ENCODE measurements around the gene KCNAB2. TPM values are rescaled to one million over a fixed set of nuclear protein-coding genes. Genes with fewer than 3 reads are reported as not detected.

The KCNAB2 gene
- total and polyA plus RNA-seq, 4 donors, result 1.8 to 5.9 (median 4.5) TPM

GRCh38 chr1:6110326-6110725, 64.6 kb downstream of the KCNAB2 start:
- no peak for TF ChIP-seq SP1 (IDR thresholded peaks at IDR 0.05)
- no peak for TF ChIP-seq HNF4G (IDR thresholded peaks at IDR 0.05)
- no peak for TF ChIP-seq FOXA1 (IDR thresholded peaks at IDR 0.05)
- TF ChIP-seq TAF1 (conservative IDR thresholded peaks at IDR 0.05), result no peak
- no peak for TF ChIP-seq EGR1 (IDR thresholded peaks at IDR 0.05; ENCODE audit: low read depth in 2 of 2)
- no peak for TF ChIP-seq FOXA2 (IDR thresholded peaks at IDR 0.05)
- TF ChIP-seq HNF4A (conservative IDR thresholded peaks at IDR 0.05), result no peak
- TF ChIP-seq MAX (IDR thresholded peaks at IDR 0.05), result no peak
- no peak for TF ChIP-seq NR2F2 (IDR thresholded peaks at IDR 0.05)
- no peak for TF ChIP-seq ATF3 (IDR thresholded peaks at IDR 0.05)
- TF ChIP-seq ZBTB33 (IDR thresholded peaks at IDR 0.05), result no peak
- no peak for TF ChIP-seq JUND (IDR thresholded peaks at IDR 0.05)
- no peak for TF ChIP-seq CTCF (IDR thresholded peaks at IDR 0.05; ENCODE audit: low read depth, low read length, missing input control)
- peaks cover 0 to under 1% (median 0%) of the 10 kb centered on the region in 4 donors for H3K9me3 ChIP-seq (ENCODE audit: control insufficient read depth in 4 of 4, low read length in 3 of 4)
- no peak overlapping the region for H3K4me3 ChIP-seq (ENCODE audit: low read depth in 1 of 3, low read length in 3 of 3)
- no peaks in the 10 kb centered on the region for H3K4me1 ChIP-seq (ENCODE audit: control insufficient read depth in 4 of 4, insufficient read depth in 4 of 4, low read length in 3 of 4)
- H3K27ac ChIP-seq (ENCODE audit: low read depth in 1 of 2, low read length in 2 of 2), result no peak overlapping the region
- 64% methylated on average over 15 of the region's 15 CpGs for WGBS
- no peak for DNase-seq (ENCODE audit: low spot score)
- no peaks in the 10 kb centered on the region for H3K36me3 ChIP-seq (ENCODE audit: control insufficient read depth in 4 of 4, insufficient read depth in 3 of 4, low read depth in 1 of 4, low read length in 3 of 4)
- no peak overlapping the region for H3K9ac ChIP-seq (ENCODE audit: low read depth in 1 of 2, low read length in 2 of 2)
- peaks cover 0 to 3% (median 0%) of the 10 kb centered on the region in 4 donors for H3K27me3 ChIP-seq (ENCODE audit: control insufficient read depth in 4 of 4, insufficient read depth in 4 of 4, low read length in 3 of 4)

- Histone ChIP-seq H3K27ac (ENCODE audit: low read depth in 1 of 2, low read length in 2 of 2) (no peak overlapping the region), H3K27me3 (ENCODE audit: control insufficient read depth in 4 of 4, insufficient read depth in 4 of 4, low read length in 3 of 4) (peaks cover 0 to 3% (median 0%) of the 10 kb centered on the region in 4 donors), H3K9ac (ENCODE audit: low read depth in 1 of 2, low read length in 2 of 2) (no peak overlapping the region), H3K36me3 (ENCODE audit: control insufficient read depth in 4 of 4, insufficient read depth in 3 of 4, low read depth in 1 of 4, low read length in 3 of 4) (no peaks in the 10 kb centered on the region), H3K4me1 (ENCODE audit: control insufficient read depth in 4 of 4, insufficient read depth in 4 of 4, low read length in 3 of 4) (no peaks in the 10 kb centered on the region), H3K4me3 (ENCODE audit: low read depth in 1 of 3, low read length in 3 of 3) (no peak overlapping the region), H3K9me3 (ENCODE audit: control insufficient read depth in 4 of 4, low read length in 3 of 4) (peaks cover 0 to 2% (median 0%) of the 10 kb centered on the region in 4 donors)
- DNase-seq (ENCODE audit: low spot score), result no peak
- TF ChIP-seq FOXA2 (IDR thresholded peaks at IDR 0.05) (no peak), RAD21 (IDR thresholded peaks at IDR 0.05) (no peak), RXRA (IDR thresholded peaks at IDR 0.05) (no peak), HNF4G (IDR thresholded peaks at IDR 0.05) (no peak), NR2F2 (IDR thresholded peaks at IDR 0.05) (no peak), CTCF (IDR thresholded peaks at IDR 0.05; ENCODE audit: low read depth, low read length, missing input control) (no peak), FOXA1 (IDR thresholded peaks at IDR 0.05) (no peak), MAX (IDR thresholded peaks at IDR 0.05) (no peak), ZBTB33 (IDR thresholded peaks at IDR 0.05) (no peak), SP1 (IDR thresholded peaks at IDR 0.05) (no peak)
- 87% methylated on average over 24 of the region's 24 CpGs for WGBS
Measured at GRCh38 chr1:6111571-6111970, 65.9 kb downstream of the KCNAB2 start.

Measured in liver (tissue), 9 donors.